ENCODE data around the gene AHNAK.
"Not testable (repeated sequence)": the region's sequence is repeated elsewhere in the genome, so short reads cannot be mapped to it uniquely, and the experiment has no call there.

The AHNAK gene

GRCh38 chr11:62573006-62573591 is 26.5 kb upstream of the AHNAK start:
- DNase-seq = no peak

- no peak for DNase-seq
Observed at GRCh38 chr11:62572431-62572830, 25.8 kb upstream of the AHNAK start.

GRCh38 chr11:62571493-62571892 is 24.9 kb upstream of the AHNAK start:
- DNase-seq = not testable (repeated sequence)

GRCh38 chr11:62570903-62571302 is 24.3 kb upstream of the AHNAK start:
- DNase-seq = not testable (repeated sequence)

GRCh38 chr11:62569611-62570010 is 23.0 kb upstream of the AHNAK start:
- DNase-seq = no peak

GRCh38 chr11:62567018-62567633 is 20.5 kb upstream of the AHNAK start:
- DNase-seq = no peak

GRCh38 chr11:62566247-62566646 is 19.6 kb upstream of the AHNAK start:
- no peak for DNase-seq

GRCh38 chr11:62565100-62565802 is 18.6 kb upstream of the AHNAK start:
- DNase-seq = no peak

GRCh38 chr11:62561677-62562230 is 15.1 kb upstream of the AHNAK start:
- DNase-seq = not testable (repeated sequence)

GRCh38 chr11:62560566-62561103 is 14.0 kb upstream of the AHNAK start:
- DNase-seq = peak; percentile 63

- DNase-seq = not testable (repeated sequence)
Observed at GRCh38 chr11:62559626-62560025, 13.0 kb upstream of the AHNAK start.

GRCh38 chr11:62559204-62559603 is 12.6 kb upstream of the AHNAK start:
- no peak for DNase-seq

- DNase-seq = no peak
Observed at GRCh38 chr11:62558669-62559068, 12.1 kb upstream of the AHNAK start.

GRCh38 chr11:62556875-62557631 is 10.4 kb upstream of the AHNAK start:
- no peak for DNase-seq

- DNase-seq = peak; percentile 57
Observed at GRCh38 chr11:62556108-62556874, 9.7 kb upstream of the AHNAK start.

GRCh38 chr11:62555464-62556107 is 9.0 kb upstream of the AHNAK start:
- no peak for DNase-seq

GRCh38 chr11:62554387-62555167 is 8.0 kb upstream of the AHNAK start:
- no peak for DNase-seq

GRCh38 chr11:62553839-62554361 is 7.3 kb upstream of the AHNAK start:
- DNase-seq = no peak

- DNase-seq = no peak
Observed at GRCh38 chr11:62553080-62553838, 6.7 kb upstream of the AHNAK start.
